ENCODE measurements around the gene DRC1.

DRC1 gene

GRCh38 chr2:26409785-26410184 lies 8.1 kb downstream of the DRC1 start:
- TF ChIP-seq EP300 (IDR thresholded peaks at IDR 0.05; ENCODE audit: borderline replicate concordance): no peak
- no peak for TF ChIP-seq FOXM1 (IDR thresholded peaks at IDR 0.05; ENCODE audit: borderline replicate concordance, low read depth)
- TF ChIP-seq MAX (IDR thresholded peaks at IDR 0.05): no peak
- no peak for TF ChIP-seq RAD21 (IDR thresholded peaks at IDR 0.05; ENCODE audit: low read depth)
- TF ChIP-seq CEBPB (IDR thresholded peaks at IDR 0.05): no peak
- no peak for TF ChIP-seq EGR1 (IDR thresholded peaks at IDR 0.05)
- no peak for TF ChIP-seq TCF12 (IDR thresholded peaks at IDR 0.05; ENCODE audit: low read depth)
- TF ChIP-seq USF1 (IDR thresholded peaks at IDR 0.05): no peak
- TF ChIP-seq TAF1 (IDR thresholded peaks at IDR 0.05; ENCODE audit: low read depth): no peak
- TF ChIP-seq YY1 (IDR thresholded peaks at IDR 0.05; ENCODE audit: low read depth): no peak
- no peak for TF ChIP-seq TEAD4 (IDR thresholded peaks at IDR 0.05)
- no peak for TF ChIP-seq ZBTB7A (IDR thresholded peaks at IDR 0.05; ENCODE audit: low read depth)
- no peak for TF ChIP-seq NFIC (IDR thresholded peaks at IDR 0.05)
- no peak for TF ChIP-seq CREB1 (IDR thresholded peaks at IDR 0.05; ENCODE audit: low read depth)
- TF ChIP-seq REST (IDR thresholded peaks at IDR 0.05; ENCODE audit: low read depth): no peak

- TF ChIP-seq TCF12 (IDR thresholded peaks at IDR 0.05; ENCODE audit: low read depth): no peak
- no peak for TF ChIP-seq ZBTB7A (IDR thresholded peaks at IDR 0.05; ENCODE audit: low read depth)
These were observed 9.1 kb downstream of the DRC1 start for GRCh38 chr2:26410764-26411243.

- TF ChIP-seq FOXM1 (IDR thresholded peaks at IDR 0.05; ENCODE audit: borderline replicate concordance, low read depth) (no peak), EGR1 (IDR thresholded peaks at IDR 0.05) (no peak), TEAD4 (IDR thresholded peaks at IDR 0.05) (no peak), USF1 (IDR thresholded peaks at IDR 0.05) (no peak), RAD21 (IDR thresholded peaks at IDR 0.05; ENCODE audit: low read depth) (no peak), MAX (IDR thresholded peaks at IDR 0.05) (no peak), EP300 (IDR thresholded peaks at IDR 0.05; ENCODE audit: borderline replicate concordance) (no peak), CEBPB (IDR thresholded peaks at IDR 0.05) (no peak), TCF12 (IDR thresholded peaks at IDR 0.05; ENCODE audit: low read depth) (no peak)
These were observed 9.7 kb downstream of the DRC1 start for GRCh38 chr2:26411419-26411818.

GRCh38 chr2:26412091-26412673 lies 10.5 kb downstream of the DRC1 start:
- TF ChIP-seq ZBTB7A (IDR thresholded peaks at IDR 0.05; ENCODE audit: low read depth) (no peak), NFIC (IDR thresholded peaks at IDR 0.05) (no peak), TCF12 (IDR thresholded peaks at IDR 0.05; ENCODE audit: low read depth) (no peak), CEBPB (IDR thresholded peaks at IDR 0.05) (no peak), USF1 (IDR thresholded peaks at IDR 0.05) (no peak), TEAD4 (IDR thresholded peaks at IDR 0.05) (no peak), RAD21 (IDR thresholded peaks at IDR 0.05; ENCODE audit: low read depth) (no peak), YY1 (IDR thresholded peaks at IDR 0.05; ENCODE audit: low read depth) (no peak), FOXM1 (IDR thresholded peaks at IDR 0.05; ENCODE audit: borderline replicate concordance, low read depth) (no peak), TAF1 (IDR thresholded peaks at IDR 0.05; ENCODE audit: low read depth) (no peak), CREB1 (IDR thresholded peaks at IDR 0.05; ENCODE audit: low read depth) (no peak), REST (IDR thresholded peaks at IDR 0.05; ENCODE audit: low read depth) (no peak), MAX (IDR thresholded peaks at IDR 0.05) (no peak), EP300 (IDR thresholded peaks at IDR 0.05; ENCODE audit: borderline replicate concordance) (no peak)

GRCh38 chr2:26414311-26414710 lies 12.6 kb downstream of the DRC1 start:
- TF ChIP-seq MAX (IDR thresholded peaks at IDR 0.05) (no peak), TEAD4 (IDR thresholded peaks at IDR 0.05) (no peak), NFIC (IDR thresholded peaks at IDR 0.05) (no peak), RAD21 (IDR thresholded peaks at IDR 0.05; ENCODE audit: low read depth) (no peak), YY1 (IDR thresholded peaks at IDR 0.05; ENCODE audit: low read depth) (no peak), FOXM1 (IDR thresholded peaks at IDR 0.05; ENCODE audit: borderline replicate concordance, low read depth) (no peak), TCF12 (IDR thresholded peaks at IDR 0.05; ENCODE audit: low read depth) (no peak), CEBPB (IDR thresholded peaks at IDR 0.05) (no peak), ZBTB7A (IDR thresholded peaks at IDR 0.05; ENCODE audit: low read depth) (no peak), EP300 (IDR thresholded peaks at IDR 0.05; ENCODE audit: borderline replicate concordance) (no peak)
